Epidermal melanocyte (primary cell): Measurements from ENCODE around the gene FBXO27.
"Not testable (repeated sequence)": the region's sequence is repeated elsewhere in the genome, so short reads cannot be mapped to it uniquely, and the experiment has no call there.

ENCODE experiments used
- DNase-seq: peaks from one replicate; pipeline ENCODE4 v3.0.0; 2011; ENCODE audit warnings: low spot score; ENCODE audit not compliant: insufficient read length

The FBXO27 gene

GRCh38 chr19:39032063-39032918, at the start of gene FBXO27:
Gene FBXO27, minus strand, starts transcription at chr19:39032549. Its CDS starts 322 bp downstream, at chr19:39032227.
- no peak for DNase-seq

GRCh38 chr19:39080431-39080830, 48.1 kb upstream of the FBXO27 start:
- no peak for DNase-seq

- DNase-seq = peak; percentile 88
Observed at GRCh38 chr19:39078436-39079200, 46.3 kb upstream of the FBXO27 start.

GRCh38 chr19:39077323-39077722, 45.0 kb upstream of the FBXO27 start:
- no peak for DNase-seq

- no peak for DNase-seq
Observed at GRCh38 chr19:39074942-39075341, 42.6 kb upstream of the FBXO27 start.

GRCh38 chr19:39074205-39074692, 41.9 kb upstream of the FBXO27 start:
- DNase-seq = no peak

- no peak for DNase-seq
Observed at GRCh38 chr19:39070888-39071287, 38.5 kb upstream of the FBXO27 start.

- not testable (repeated sequence) for DNase-seq
Observed at GRCh38 chr19:39068259-39068658, 35.9 kb upstream of the FBXO27 start.

- DNase-seq = no peak
Observed at GRCh38 chr19:39067104-39067503, 34.8 kb upstream of the FBXO27 start.

- DNase-seq = no peak
Observed at GRCh38 chr19:39065928-39066327, 33.6 kb upstream of the FBXO27 start.

GRCh38 chr19:39064405-39064804, 32.1 kb upstream of the FBXO27 start:
- DNase-seq = no peak

GRCh38 chr19:39060171-39060570, 27.8 kb upstream of the FBXO27 start:
- no peak for DNase-seq

GRCh38 chr19:39059302-39059701, 27.0 kb upstream of the FBXO27 start:
- no peak for DNase-seq

- DNase-seq = no peak
Observed at GRCh38 chr19:39057615-39058014, 25.3 kb upstream of the FBXO27 start.

GRCh38 chr19:39054091-39054470, 21.7 kb upstream of the FBXO27 start:
- no peak for DNase-seq

- DNase-seq = no peak
Observed at GRCh38 chr19:39053276-39054090, 21.1 kb upstream of the FBXO27 start.

GRCh38 chr19:39052846-39053245, 20.5 kb upstream of the FBXO27 start:
- no peak for DNase-seq

- DNase-seq = no peak
Observed at GRCh38 chr19:39052243-39052746, 19.9 kb upstream of the FBXO27 start.

GRCh38 chr19:39047073-39047472, 14.7 kb upstream of the FBXO27 start:
- no peak for DNase-seq

- no peak for DNase-seq
Observed at GRCh38 chr19:39046037-39046821, 13.9 kb upstream of the FBXO27 start.

- DNase-seq = no peak
Observed at GRCh38 chr19:39045506-39045905, 13.2 kb upstream of the FBXO27 start.
